ENCODE data around the gene LNPK.
"Not testable (repeated sequence)": the region's sequence is repeated elsewhere in the genome, so short reads cannot be mapped to it uniquely, and the experiment has no call there.

LNPK gene

GRCh38 chr2:175918935-175919334, 83.1 kb downstream of the LNPK start:
- Histone ChIP-seq H3K4me3 (no peak overlapping the region), H3K4me2 (no peak overlapping the region), H4K20me1 (no peaks in the 10 kb centered on the region), H3K9ac (no peak overlapping the region), H3K9me3 (no peaks in the 10 kb centered on the region), H3K27ac (no peak overlapping the region), H3K4me1 (no peaks in the 10 kb centered on the region), H3K27me3 (no peaks in the 10 kb centered on the region), H3K36me3 (no peaks in the 10 kb centered on the region)
- no peak for TF ChIP-seq Cebpa-rat (IDR thresholded peaks at IDR 0.05)

GRCh38 chr2:175914846-175915245, 87.2 kb downstream of the LNPK start:
- H3K4me2 ChIP-seq = no peak overlapping the region
- no peak for TF ChIP-seq Cebpa-rat (IDR thresholded peaks at IDR 0.05)
- H3K9me3 ChIP-seq = no peaks in the 10 kb centered on the region
- no peak overlapping the region for H3K4me3 ChIP-seq
- H3K9ac ChIP-seq = no peak overlapping the region
- H3K27me3 ChIP-seq = no peaks in the 10 kb centered on the region
- no peak overlapping the region for H3K27ac ChIP-seq
- no peaks in the 10 kb centered on the region for H3K4me1 ChIP-seq
- no peaks in the 10 kb centered on the region for H3K36me3 ChIP-seq
- no peaks in the 10 kb centered on the region for H4K20me1 ChIP-seq

- H3K4me2 ChIP-seq, H3K27me3 ChIP-seq, H3K9me3 ChIP-seq, H4K20me1 ChIP-seq, H3K9ac ChIP-seq, H3K4me1 ChIP-seq, H3K36me3 ChIP-seq, H3K4me3 ChIP-seq, H3K27ac ChIP-seq: not testable (repeated sequence)
Measured at GRCh38 chr2:175913849-175914743, 88.0 kb downstream of the LNPK start.

GRCh38 chr2:175913267-175913666, 88.8 kb downstream of the LNPK start:
- not testable (repeated sequence) for H4K20me1 ChIP-seq, H3K9ac ChIP-seq, H3K27me3 ChIP-seq, H3K4me1 ChIP-seq, H3K36me3 ChIP-seq, H3K9me3 ChIP-seq, H3K4me3 ChIP-seq, H3K4me2 ChIP-seq, H3K27ac ChIP-seq

GRCh38 chr2:175904035-175904434, 98.0 kb downstream of the LNPK start:
- Histone ChIP-seq H3K9me3 (no peaks in the 10 kb centered on the region), H3K27me3 (no peaks in the 10 kb centered on the region), H4K20me1 (no peaks in the 10 kb centered on the region), H3K4me1 (peaks cover 15% of the 10 kb centered on the region), H3K4me2 (no peak overlapping the region), H3K36me3 (no peaks in the 10 kb centered on the region), H3K9ac (no peak overlapping the region), H3K4me3 (no peak overlapping the region), H3K27ac (no peak overlapping the region)
- TF ChIP-seq Cebpa-rat (IDR thresholded peaks at IDR 0.05) = no peak

- no peaks in the 10 kb centered on the region for H4K20me1 ChIP-seq
- no peak overlapping the region for H3K4me3 ChIP-seq
- no peak for TF ChIP-seq Cebpa-rat (IDR thresholded peaks at IDR 0.05)
- no peak overlapping the region for H3K9ac ChIP-seq
- H3K27ac ChIP-seq = no peak overlapping the region
- no peaks in the 10 kb centered on the region for H3K36me3 ChIP-seq
- H3K4me1 ChIP-seq = peaks cover 15% of the 10 kb centered on the region
- H3K4me2 ChIP-seq = peak overlapping the region; percentile 55
- H3K9me3 ChIP-seq = no peaks in the 10 kb centered on the region
- no peaks in the 10 kb centered on the region for H3K27me3 ChIP-seq
Measured at GRCh38 chr2:175903384-175903936, 98.6 kb downstream of the LNPK start.

- H3K4me3 ChIP-seq, H3K9ac ChIP-seq, H3K4me1 ChIP-seq, H3K4me2 ChIP-seq, H3K27me3 ChIP-seq, H3K27ac ChIP-seq, H3K36me3 ChIP-seq, H4K20me1 ChIP-seq, H3K9me3 ChIP-seq: not testable (repeated sequence)
Measured at GRCh38 chr2:175895957-175896356, 106.1 kb downstream of the LNPK start.

- no peak for TF ChIP-seq Cebpa-rat (IDR thresholded peaks at IDR 0.05)
- Histone ChIP-seq H3K4me3 (no peak overlapping the region), H3K36me3 (no peaks in the 10 kb centered on the region), H3K27ac (no peak overlapping the region), H3K4me2 (no peak overlapping the region), H3K27me3 (no peaks in the 10 kb centered on the region), H3K4me1 (no peaks in the 10 kb centered on the region), H4K20me1 (no peaks in the 10 kb centered on the region), H3K9me3 (no peaks in the 10 kb centered on the region), H3K9ac (no peak overlapping the region)
Measured at GRCh38 chr2:175892046-175892445, 110.0 kb downstream of the LNPK start.

GRCh38 chr2:175890636-175891242, 111.3 kb downstream of the LNPK start:
- no peak for TF ChIP-seq Cebpa-rat (IDR thresholded peaks at IDR 0.05)
- Histone ChIP-seq H3K9me3 (no peaks in the 10 kb centered on the region), H3K36me3 (no peaks in the 10 kb centered on the region), H4K20me1 (no peaks in the 10 kb centered on the region), H3K9ac (no peak overlapping the region), H3K4me3 (no peak overlapping the region), H3K27me3 (no peaks in the 10 kb centered on the region), H3K4me1 (no peaks in the 10 kb centered on the region), H3K27ac (no peak overlapping the region), H3K4me2 (no peak overlapping the region)

- TF ChIP-seq Cebpa-rat (IDR thresholded peaks at IDR 0.05) = no peak
- Histone ChIP-seq H3K4me3 (no peak overlapping the region), H3K4me1 (no peaks in the 10 kb centered on the region), H3K9me3 (no peaks in the 10 kb centered on the region), H3K9ac (no peak overlapping the region), H3K36me3 (no peaks in the 10 kb centered on the region), H4K20me1 (no peaks in the 10 kb centered on the region), H3K27ac (no peak overlapping the region), H3K27me3 (no peaks in the 10 kb centered on the region), H3K4me2 (no peak overlapping the region)
Measured at GRCh38 chr2:175889701-175890302, 112.3 kb downstream of the LNPK start.
